WTC11 (cell line): ENCODE measurements around the gene PROX2.

ENCODE experiments used
- FOXP4 ChIP-seq: sonication (generic); formaldehyde crosslinking; IDR thresholded peaks from 2 replicates; pipeline ENCODE4 v1.8.0; 2022; ENCODE audit warnings: mild to moderate bottlenecking, missing genetic modification reagents
- MAX ChIP-seq: sonication (generic); formaldehyde crosslinking; IDR thresholded peaks from 2 replicates; pipeline ENCODE4 v1.8.0; 2022; ENCODE audit warnings: mild to moderate bottlenecking, missing genetic modification reagents
- NFE2L1 ChIP-seq: sonication (generic); formaldehyde crosslinking; IDR thresholded peaks from 2 replicates; pipeline ENCODE4 v1.8.1; 2023; ENCODE audit warnings: missing genetic modification reagents
- USF2 ChIP-seq: sonication (generic); formaldehyde crosslinking; IDR thresholded peaks from 2 replicates; pipeline ENCODE4 v1.8.1; 2023; ENCODE audit warnings: mild to moderate bottlenecking, missing genetic modification reagents, moderate library complexity
- ZNF416 ChIP-seq: fragments of 250-450 bp; sonication (Bioruptor Pico); IDR thresholded peaks from 2 replicates; pipeline ENCODE4 v1.9.0; 2021; ENCODE audit warnings: mild to moderate bottlenecking, inconsistent platforms
- ZNF512 ChIP-seq: sonication (generic); formaldehyde crosslinking; IDR thresholded peaks from 2 replicates; pipeline ENCODE4 v1.8.1; 2022; ENCODE audit warnings: missing genetic modification reagents, borderline replicate concordance
- TF ChIP-seq, protein P1 (sequence below): sonication (generic); formaldehyde crosslinking; IDR thresholded peaks from 2 replicates; pipeline ENCODE4 v1.8.0; 2023; ENCODE audit warnings: missing genetic modification reagents

DNA sequence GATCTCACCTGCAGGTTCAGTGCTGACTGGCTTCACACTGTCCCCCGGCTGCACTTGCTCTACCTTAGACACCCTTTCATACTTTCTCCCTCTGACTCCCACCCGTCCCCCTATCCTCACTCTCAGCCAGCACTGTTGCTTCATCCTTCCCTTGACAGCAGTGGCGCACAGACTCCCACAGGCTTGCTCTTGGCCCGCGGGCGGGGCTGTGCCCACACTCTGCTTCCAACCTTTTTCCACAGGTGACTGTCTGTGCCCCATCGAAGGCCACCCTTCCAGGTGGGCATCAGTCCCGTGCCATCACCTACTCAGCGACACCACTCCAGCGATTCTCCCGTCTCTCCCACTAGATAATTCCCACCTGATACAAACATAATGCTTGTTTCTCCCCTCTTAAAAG, 48.1 kb upstream of the PROX2 start:
- TF ChIP-seq FOXP4 (CRISPR knock-in tag) = no peak
- TF ChIP-seq ZNF512 (CRISPR knock-in tag) = no peak
- TF ChIP-seq, protein P1, sequence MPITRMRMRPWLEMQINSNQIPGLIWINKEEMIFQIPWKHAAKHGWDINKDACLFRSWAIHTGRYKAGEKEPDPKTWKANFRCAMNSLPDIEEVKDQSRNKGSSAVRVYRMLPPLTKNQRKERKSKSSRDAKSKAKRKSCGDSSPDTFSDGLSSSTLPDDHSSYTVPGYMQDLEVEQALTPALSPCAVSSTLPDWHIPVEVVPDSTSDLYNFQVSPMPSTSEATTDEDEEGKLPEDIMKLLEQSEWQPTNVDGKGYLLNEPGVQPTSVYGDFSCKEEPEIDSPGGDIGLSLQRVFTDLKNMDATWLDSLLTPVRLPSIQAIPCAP (CRISPR knock-in tag) = no peak
- TF ChIP-seq ZNF416 (CRISPR knock-in tag) = no peak
- TF ChIP-seq MAX (CRISPR knock-in tag) = no peak
- no peak for TF ChIP-seq NFE2L1
- no peak for TF ChIP-seq USF2 (CRISPR knock-in tag)
